MV-4-11 (cell line): ENCODE results near the gene CENATAC.
"Not testable (repeated sequence)": the region's sequence is repeated elsewhere in the genome, so short reads cannot be mapped to it uniquely, and the experiment has no call there.

ENCODE experiments used
- DNase-seq: peaks from one replicate; lab custom pipeline; 2025; lab: John Stamatoyannopoulos, UW

The CENATAC gene, protein sequence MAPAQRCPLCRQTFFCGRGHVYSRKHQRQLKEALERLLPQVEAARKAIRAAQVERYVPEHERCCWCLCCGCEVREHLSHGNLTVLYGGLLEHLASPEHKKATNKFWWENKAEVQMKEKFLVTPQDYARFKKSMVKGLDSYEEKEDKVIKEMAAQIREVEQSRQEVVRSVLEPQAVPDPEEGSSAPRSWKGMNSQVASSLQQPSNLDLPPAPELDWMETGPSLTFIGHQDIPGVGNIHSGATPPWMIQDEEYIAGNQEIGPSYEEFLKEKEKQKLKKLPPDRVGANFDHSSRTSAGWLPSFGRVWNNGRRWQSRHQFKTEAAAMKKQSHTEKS

DNA sequence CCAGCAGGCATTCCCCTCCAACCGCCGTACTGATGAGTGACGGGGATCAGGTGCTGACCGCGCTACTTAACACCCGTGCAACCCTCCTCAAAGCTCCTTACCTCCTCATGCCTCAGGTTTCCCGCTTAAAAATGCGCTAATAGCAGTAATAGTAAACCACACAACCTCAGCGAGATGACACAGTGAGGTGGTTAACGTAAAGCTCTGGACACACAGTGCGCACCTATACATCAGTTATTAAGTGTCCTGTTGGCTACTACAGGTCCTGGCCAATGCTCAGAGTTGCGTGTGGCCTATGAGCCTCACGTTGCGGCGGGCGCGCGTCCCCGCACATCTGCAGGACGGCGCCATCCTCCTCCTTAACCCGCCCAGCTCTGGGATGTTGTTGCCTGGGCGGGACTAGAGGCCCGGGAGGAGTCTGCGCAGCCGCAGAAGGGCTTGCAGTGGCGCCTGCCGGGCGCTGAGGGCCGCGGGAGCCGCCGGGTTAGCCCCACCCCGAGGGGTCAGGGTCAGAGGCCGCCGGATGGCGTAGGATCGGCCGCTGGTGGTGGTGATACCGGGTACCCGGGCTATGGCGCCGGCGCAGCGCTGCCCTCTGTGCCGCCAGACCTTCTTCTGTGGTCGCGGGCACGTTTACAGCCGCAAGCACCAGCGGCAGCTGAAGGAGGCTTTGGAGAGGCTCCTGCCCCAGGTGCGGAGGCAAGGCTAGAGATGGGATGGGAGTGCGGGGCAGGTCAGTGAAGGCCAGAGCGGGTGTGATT is at the start of gene CENATAC:
TSS of gene CENATAC (plus strand) at position 512 of the 761 bp plus-strand sequence. CDS start at position 572, 60 bp downstream.
- peak; percentile 90 for DNase-seq

DNA sequence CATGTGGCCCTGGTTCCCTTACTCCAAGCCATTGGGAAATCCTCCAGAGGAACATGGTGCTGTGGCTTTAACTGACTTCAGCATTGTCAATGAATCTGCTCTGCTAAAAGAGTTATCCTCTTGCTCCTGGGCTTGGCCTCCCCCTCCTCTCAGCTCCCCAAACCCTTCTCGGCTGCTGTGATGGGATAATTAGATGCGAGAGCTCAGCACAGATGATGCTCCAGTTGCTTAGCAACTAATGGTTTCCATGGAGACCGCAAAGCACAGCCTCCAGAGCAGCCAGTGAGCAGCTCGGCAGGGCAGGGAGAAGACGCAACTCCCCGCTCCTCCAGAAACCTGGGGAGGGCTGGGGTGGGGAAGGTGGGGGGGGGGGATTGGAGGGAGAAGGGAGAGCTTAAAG is 44.7 kb upstream of the CENATAC start:
- DNase-seq = no peak

GRCh38 chr11:118953976-118954375 is 44.0 kb upstream of the CENATAC start:
- DNase-seq = not testable (repeated sequence)

DNA sequence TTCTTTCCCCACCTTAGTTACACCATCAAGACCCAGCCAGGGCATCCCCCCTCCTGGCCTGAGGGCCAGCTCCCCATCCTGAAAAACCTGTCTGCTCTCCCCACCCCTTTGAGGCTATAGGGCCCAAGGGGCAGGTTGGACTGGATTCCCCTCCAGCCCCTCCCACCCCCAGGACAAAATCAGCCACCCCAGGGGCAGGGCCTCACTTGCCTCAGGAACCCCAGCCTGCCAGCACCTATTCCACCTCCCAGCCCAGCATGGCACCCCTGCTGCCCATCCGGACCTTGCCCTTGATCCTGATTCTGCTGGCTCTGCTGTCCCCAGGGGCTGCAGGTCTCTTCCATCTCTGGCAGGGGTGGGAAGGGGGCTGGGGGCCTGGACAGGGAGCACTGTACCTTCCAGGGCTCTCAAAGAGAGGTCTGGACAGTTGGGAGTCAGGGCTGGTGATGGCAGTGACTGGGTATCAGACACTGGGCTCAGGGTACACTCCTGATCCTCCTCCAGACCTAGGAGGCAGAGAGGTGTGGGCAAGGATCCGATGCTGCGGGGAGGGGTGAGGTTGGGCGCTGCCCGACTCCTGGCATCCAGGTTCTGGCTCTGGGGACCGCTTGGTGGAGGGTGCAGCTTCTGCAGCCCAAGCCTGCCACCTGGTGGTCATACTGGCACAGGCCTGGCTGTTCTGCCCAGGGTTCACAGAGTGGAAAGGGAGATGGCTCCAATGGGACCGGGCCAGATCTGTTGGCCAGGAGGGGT is 41.7 kb upstream of the CENATAC start, which contains the start of gene UPK2:
TSS of gene UPK2 (plus strand) at position 205 of the 753 bp plus-strand sequence. CDS start at position 258, 53 bp downstream.
- peak; percentile 55 for DNase-seq

DNA sequence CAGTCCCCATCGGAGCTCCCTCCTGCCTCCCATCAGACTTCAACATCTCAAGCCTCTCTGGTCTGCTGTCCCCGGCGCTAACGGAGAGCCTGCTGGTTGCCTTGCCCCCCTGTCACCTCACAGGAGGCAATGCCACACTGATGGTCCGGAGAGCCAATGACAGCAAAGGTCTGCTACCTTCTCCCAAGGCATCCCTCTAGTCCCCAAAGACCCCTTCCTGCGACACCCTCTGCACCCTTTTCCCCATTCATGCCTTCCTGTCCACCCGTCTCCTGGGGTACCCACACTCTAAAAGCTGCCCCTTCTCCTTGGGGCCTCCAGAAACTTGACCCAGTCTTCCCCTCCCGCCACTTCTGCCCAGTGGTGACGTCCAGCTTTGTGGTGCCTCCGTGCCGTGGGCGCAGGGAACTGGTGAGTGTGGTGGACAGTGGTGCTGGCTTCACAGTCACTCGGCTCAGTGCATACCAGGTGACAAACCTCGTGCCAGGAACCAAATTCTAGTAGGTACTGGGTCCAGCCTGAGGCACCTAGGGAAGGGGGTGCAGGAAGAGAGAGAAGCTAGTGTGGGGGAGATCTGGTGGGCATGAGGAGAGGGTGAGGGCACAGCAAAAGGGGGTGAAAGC is 41.0 kb upstream of the CENATAC start:
- no peak for DNase-seq

- no peak for DNase-seq
Measured at GRCh38 chr11:118957549-118957948, 40.4 kb upstream of the CENATAC start.

- DNase-seq = no peak
Measured at GRCh38 chr11:118957968-118958367, 40.0 kb upstream of the CENATAC start.

GRCh38 chr11:118958577-118958976 is 39.4 kb upstream of the CENATAC start:
- no peak for DNase-seq

DNA sequence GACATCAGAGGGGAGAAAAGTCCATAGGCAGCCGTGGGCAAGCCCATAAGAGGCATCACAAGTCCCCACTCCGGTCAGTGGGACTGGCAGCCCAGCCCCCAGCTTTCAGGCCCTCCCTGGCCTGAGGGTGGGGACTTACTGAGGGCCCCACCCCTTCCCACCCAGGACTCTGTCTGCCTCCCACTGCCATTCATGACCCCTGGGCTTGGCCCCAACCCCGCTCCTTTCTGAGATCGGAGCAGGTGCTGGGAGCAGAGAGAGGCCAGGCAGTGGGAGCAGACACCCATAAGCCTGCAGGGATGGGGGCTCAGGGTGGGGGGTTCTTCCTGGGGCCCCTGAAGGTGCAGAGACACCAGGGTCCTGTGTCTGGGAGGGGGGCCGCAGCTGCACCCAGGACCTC is 36.7 kb upstream of the CENATAC start:
- no peak for DNase-seq

DNA sequence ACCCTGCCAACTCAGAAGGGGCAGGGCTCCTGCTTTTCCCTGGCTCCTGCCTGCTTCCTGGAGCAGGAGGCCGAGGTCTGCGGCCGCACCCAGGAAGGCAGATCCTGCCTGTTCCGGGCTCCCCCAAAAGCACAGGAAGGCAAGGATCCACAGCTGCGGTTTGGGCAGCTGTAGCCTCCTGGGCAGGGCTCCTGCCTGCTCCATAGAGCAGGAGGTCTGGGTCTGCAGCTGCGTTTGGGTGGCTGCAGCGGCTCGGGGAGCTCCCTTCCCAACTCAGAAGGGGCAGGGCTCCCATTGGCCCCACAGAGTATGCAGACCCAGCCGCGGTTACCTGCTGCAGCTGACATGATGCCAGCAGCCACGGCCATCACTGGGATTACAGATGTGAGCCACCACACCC is 36.3 kb upstream of the CENATAC start:
- no peak for DNase-seq

DNA sequence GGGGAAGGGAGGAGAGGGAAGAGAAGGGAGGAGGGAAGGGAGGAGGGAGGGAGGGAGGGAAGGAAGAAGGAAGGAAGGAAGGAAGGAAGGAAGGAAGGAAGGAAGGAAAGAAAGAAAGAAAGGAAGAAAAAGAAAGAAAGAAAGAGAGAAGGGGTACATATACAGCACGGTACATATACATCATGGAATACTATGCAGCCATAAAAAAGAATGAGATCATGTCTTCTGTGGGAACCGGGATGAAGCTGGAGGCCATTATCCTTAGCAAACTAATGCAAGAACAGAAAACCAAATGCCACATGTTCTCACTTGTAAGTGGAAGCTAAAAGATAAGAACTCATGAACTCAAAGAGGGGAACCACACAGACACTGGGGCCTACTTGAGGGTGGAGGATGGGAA is 28.4 kb upstream of the CENATAC start:
- DNase-seq = not testable (repeated sequence)

- no peak for DNase-seq
Measured at GRCh38 chr11:118971646-118972045, 26.3 kb upstream of the CENATAC start, which contains the start of gene FOXR1. FOXR1 (plus strand) TSS chr11:118971761; CDS start chr11:118971932, 171 bp downstream.

GRCh38 chr11:118973985-118974384 is 24.0 kb upstream of the CENATAC start:
- DNase-seq = no peak

DNA sequence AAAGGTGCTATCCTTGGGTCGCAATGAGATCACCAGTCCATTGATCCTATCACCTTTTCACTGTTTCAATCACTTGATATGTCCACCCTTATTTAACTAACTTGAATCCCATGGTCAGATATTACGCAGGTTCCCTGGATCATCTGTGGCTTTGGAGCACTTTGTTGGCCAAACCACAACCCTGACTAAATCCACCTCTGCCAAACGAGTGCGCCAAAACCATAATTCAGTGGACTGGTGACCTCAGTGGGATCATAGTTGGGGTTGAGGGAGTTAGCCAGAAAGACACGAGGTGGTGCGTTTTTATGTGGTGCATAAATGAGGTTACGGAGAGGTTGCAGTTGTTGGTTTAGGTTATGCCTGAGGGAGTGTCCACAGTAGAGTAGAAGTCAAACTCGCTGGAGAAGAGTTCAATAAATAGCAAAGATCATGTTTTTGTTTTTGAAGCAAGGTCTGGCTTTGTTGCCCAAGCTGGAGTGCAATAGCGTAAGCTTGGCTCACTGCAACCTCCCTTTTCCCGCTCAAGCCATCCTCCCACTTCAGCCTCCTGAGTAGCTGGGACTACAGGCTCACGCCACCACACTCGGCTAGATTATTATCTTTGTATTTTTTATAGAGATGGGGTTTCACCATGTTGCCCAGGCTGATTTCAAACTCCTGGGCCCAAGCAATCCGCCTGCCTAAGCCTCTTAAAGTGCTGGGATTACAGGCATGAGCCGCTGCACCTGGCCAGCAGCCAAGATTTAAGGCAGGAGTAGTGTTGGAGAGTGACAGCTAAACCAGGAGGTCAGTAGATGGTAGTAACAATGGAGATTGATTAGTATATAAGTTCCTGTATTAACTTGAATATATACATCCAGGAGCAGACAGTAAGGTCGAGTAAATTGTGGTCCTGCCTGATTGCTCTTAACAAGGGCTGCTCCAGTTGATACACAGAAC is 21.9 kb upstream of the CENATAC start:
- DNase-seq = peak; percentile 20

GRCh38 chr11:118979434-118979833 is 18.5 kb upstream of the CENATAC start:
- no peak for DNase-seq

DNA sequence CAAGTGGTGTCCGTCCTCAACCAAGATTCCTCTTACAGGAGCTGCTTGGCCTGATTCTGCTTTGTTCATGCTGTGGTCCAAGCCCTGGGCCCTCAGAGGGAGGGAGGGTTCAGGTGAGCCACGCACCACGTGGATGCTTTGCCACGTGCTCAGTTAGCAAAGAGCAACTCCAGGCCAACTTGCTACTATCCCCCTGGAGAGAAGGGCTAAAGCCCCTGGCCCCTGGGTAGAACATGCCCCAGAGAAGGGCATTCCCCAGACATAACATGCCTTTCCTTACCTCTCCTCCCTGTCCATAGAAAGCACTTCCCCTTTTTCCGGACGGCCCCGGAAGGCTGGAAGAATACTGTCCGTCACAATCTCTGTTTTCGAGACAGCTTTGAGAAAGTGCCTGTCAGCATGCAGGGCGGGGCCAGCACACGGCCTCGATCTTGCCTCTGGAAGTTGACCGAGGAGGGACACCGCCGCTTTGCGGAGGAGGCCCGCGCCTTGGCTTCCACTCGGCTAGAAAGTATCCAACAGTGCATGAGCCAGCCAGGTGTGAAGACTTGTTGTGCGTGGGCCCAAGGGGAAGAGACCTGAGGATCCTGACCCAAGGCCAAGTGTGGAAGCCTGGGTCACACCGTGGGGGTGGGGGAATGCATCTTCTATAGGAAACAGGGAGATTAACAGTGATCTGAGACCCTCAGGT is 17.6 kb upstream of the CENATAC start:
- peak; percentile 28 for DNase-seq

GRCh38 chr11:118984337-118984736 is 13.6 kb upstream of the CENATAC start:
- not testable (repeated sequence) for DNase-seq

- no peak for DNase-seq
Measured at GRCh38 chr11:118984825-118985224, 13.1 kb upstream of the CENATAC start.

GRCh38 chr11:118988280-118988679 is 9.7 kb upstream of the CENATAC start:
- no peak for DNase-seq

- not testable (repeated sequence) for DNase-seq
Measured at GRCh38 chr11:118991486-118992038, 6.4 kb upstream of the CENATAC start.
